GM19372 (cell line): ENCODE data around the gene GNAL.
"Not testable (repeated sequence)": the region's sequence is repeated elsewhere in the genome, so short reads cannot be mapped to it uniquely, and the experiment has no call there.

Source experiments
- ATAC-seq: cut with Tn5 transposase; IDR thresholded peaks from one replicate; pipeline ENCODE4 v1.9.1; 2021; ENCODE audit warnings: mild to moderate bottlenecking, low read depth, moderate library complexity; ENCODE audit not compliant: unreplicated experiment

The GNAL gene

GRCh38 chr18:11892438-11892837 is 203.4 kb downstream of the GNAL start:
- not testable (repeated sequence) for ATAC-seq

- ATAC-seq: no peak
These were observed 208.7 kb downstream of the GNAL start for GRCh38 chr18:11897781-11898180.

GRCh38 chr18:11899063-11899462 is 210.0 kb downstream of the GNAL start:
- ATAC-seq: no peak

GRCh38 chr18:11901826-11902438 is 212.9 kb downstream of the GNAL start:
- no peak for ATAC-seq

- no peak for ATAC-seq
These were observed 213.6 kb downstream of the GNAL start for GRCh38 chr18:11902522-11903292.

GRCh38 chr18:11905613-11906012 is 216.5 kb downstream of the GNAL start:
- no peak for ATAC-seq

DNA sequence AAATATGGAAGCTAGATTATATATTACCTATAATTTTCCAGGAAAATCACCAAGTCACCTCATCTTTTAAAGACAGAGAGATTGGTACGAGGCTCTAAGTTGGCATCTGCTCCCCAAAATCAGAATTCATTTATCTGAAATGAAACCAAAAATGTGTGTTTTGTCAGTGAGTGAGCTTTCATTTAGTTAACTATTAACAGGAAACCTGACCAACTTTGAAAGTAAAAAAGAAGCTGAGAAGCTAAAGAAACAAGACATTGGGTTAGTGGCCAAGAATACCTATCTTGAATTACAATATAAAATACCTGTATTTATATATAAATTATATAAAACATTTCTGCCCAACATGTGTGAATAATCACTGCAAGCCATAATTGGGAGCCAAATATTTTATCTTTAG is 217.1 kb downstream of the GNAL start:
- no peak for ATAC-seq

DNA sequence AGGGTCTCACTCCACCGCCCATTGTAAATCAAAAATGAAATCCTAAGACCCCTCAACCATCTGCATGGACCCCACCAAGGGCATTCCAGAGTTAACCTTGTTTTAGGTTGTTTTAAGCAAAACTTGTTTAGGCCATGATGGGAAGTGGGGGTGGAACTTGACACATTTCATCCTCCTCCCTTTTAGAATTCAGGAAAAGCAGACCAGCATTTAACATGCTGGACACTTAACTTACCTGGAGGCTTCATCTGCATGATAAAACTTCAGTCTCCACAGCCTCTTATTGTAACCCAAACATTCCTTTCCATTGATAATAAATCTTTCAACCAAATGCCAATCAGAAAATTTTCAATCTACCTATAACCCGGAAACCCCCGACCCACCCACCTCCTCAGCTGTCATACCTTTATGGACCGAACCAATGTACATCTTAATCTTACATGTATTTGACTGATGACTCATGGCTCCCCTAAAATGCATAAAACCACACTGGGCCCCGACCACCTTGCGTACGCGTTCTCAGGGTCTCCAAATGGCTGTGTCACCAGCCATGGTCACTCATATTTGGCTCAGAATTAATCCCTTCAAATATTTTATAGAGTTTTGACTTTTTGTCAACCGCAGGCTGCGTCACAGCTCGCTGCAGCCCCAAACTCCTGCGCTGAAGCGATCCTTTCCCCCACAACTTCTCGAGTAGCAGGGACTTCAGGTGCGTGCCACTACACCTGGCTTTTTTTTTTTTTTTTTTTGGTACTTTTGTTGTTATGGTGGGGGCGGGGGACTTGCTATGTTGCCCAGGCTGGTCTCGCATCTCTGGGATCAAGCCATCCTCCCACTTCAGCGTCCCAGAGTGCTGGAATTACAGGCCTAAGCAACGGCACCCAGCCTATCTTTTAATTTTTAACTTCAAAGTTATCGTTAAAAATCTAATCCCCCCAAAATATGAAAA is 218.1 kb downstream of the GNAL start:
- ATAC-seq: no peak

GRCh38 chr18:11908182-11909060 is 219.4 kb downstream of the GNAL start, which contains the start of gene MPPE1:
TSS of gene MPPE1 (minus strand) at chr18:11908317. CDS start at chr18:11897264, 11,053 bp downstream.
- peak; percentile 75 for ATAC-seq

- no peak for ATAC-seq
These were observed 220.0 kb downstream of the GNAL start for GRCh38 chr18:11909061-11909455.

- ATAC-seq: no peak
These were observed 220.5 kb downstream of the GNAL start for GRCh38 chr18:11909591-11910026.

DNA sequence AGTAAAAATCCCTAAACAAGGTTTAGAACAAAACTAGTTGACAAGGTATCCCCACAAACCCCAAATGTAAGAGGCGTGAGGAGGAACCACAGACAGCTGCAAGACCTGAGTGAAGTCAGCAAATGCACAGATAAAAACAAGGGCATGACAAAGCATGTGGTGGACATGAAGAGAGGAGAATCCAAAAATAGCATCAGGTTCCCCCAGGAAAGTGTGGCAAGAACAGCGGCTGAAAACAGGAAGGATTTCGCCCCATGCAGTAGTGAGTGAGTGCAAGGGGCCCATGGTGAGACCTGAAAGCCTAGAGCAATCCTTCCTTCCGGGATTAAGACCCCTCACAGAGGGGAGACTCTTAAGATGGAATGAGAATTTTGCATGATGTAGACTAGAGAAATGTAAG is 227.8 kb downstream of the GNAL start:
- ATAC-seq: not testable (repeated sequence)

GRCh38 chr18:11919522-11919921 is 230.5 kb downstream of the GNAL start:
- not testable (repeated sequence) for ATAC-seq

GRCh38 chr18:11923450-11923849 is 234.4 kb downstream of the GNAL start:
- no peak for ATAC-seq

- no peak for ATAC-seq
These were observed 236.9 kb downstream of the GNAL start for GRCh38 chr18:11925800-11926481.

- ATAC-seq: no peak
These were observed 238.4 kb downstream of the GNAL start for GRCh38 chr18:11927497-11927896.

GRCh38 chr18:11932393-11932792 is 243.3 kb downstream of the GNAL start:
- ATAC-seq: no peak
